A673 (cell line): ENCODE results near the gene TP53BP1. TPM values are rescaled to one million over a fixed set of nuclear protein-coding genes. Genes with fewer than 3 reads are reported as not detected.

Experiments used
- BruUV-seq: library from RNA; stranded (reverse); fragments of 400-500 nt; replicated peaks from 2 replicates; lab custom pipeline; 2021; lab: Mats Ljungman, UMichigan
- CTCF ChIA-PET: fragments of 300-600 bp; sonication (Branson Sonifier 250); formaldehyde crosslinking; loops from one replicate; lab custom pipeline; 2022; ENCODE audit warnings: antibody characterized with exemption; lab: Charles Lee
- POLR2A ChIA-PET: fragments of 300-600 bp; sonication (Branson Sonifier 250); formaldehyde crosslinking; loops from one replicate; lab custom pipeline; 2022; ENCODE audit warnings: antibody characterized with exemption; ENCODE audit not compliant: low non-redundant PET; lab: Charles Lee
- DNase-seq: peaks from one replicate; pipeline ENCODE4 v3.0.0-alpha.2; 2015; ENCODE audit warnings: low spot score
- H3K27ac ChIP-seq: fragments of 200-600 bp; sonication (generic); 2 replicates; pipeline ENCODE4 v1.5.1; 2016; ENCODE audit warnings: mixed run types, low read depth, mild to moderate bottlenecking, mixed read lengths, antibody characterized with exemption, low read length; ENCODE audit not compliant: poor library complexity, severe bottlenecking
- H3K27me3 ChIP-seq: fragments of 200-600 bp; sonication (generic); replicated peaks from 2 replicates; pipeline ENCODE4 v1.6.1; 2017; ENCODE audit warnings: mixed run types, low read depth, mild to moderate bottlenecking, mixed read lengths, antibody characterized with exemption, low read length; ENCODE audit not compliant: insufficient read depth, poor library complexity
- H3K36me3 ChIP-seq: fragments of 200-600 bp; sonication (generic); 2 replicates; pipeline ENCODE4 v1.6.1; 2016; ENCODE audit warnings: mixed run types, mild to moderate bottlenecking, mixed read lengths, antibody characterized with exemption, low read length; ENCODE audit not compliant: insufficient read depth, poor library complexity, severe bottlenecking
- H3K4me1 ChIP-seq: fragments of 200-600 bp; sonication (generic); 2 replicates; pipeline ENCODE4 v1.6.1; 2017; ENCODE audit warnings: mixed run types, mild to moderate bottlenecking, mixed read lengths, antibody characterized with exemption, low read length; ENCODE audit not compliant: insufficient read depth, poor library complexity, severe bottlenecking
- H3K4me3 ChIP-seq: fragments of 200-600 bp; sonication (generic); 2 replicates; pipeline ENCODE4 v1.5.1; 2016; ENCODE audit warnings: low read depth, mixed run types, mild to moderate bottlenecking, mixed read lengths, low read length; ENCODE audit not compliant: poor library complexity, severe bottlenecking
- H3K9me3 ChIP-seq: fragments of 200-600 bp; sonication (generic); 2 replicates; pipeline ENCODE4 v1.6.1; 2016; ENCODE audit warnings: mixed run types, low read depth, mild to moderate bottlenecking, mixed read lengths, antibody characterized with exemption, low read length; ENCODE audit not compliant: poor library complexity, severe bottlenecking
- CTCF ChIP-seq: fragments of 300-800, 200-600 bp; sonication (generic); conservative IDR thresholded peaks from 2 replicates; pipeline ENCODE4 v1.5.1; 2017; ENCODE audit warnings: low read depth, mild to moderate bottlenecking, antibody characterized with exemption, low read length, moderate library complexity, mixed read lengths
- EZH2 ChIP-seq: fragments of 200-600 bp; sonication (generic); IDR thresholded peaks from 2 replicates; pipeline ENCODE4 v1.6.1; 2017; ENCODE audit warnings: borderline replicate concordance, low read depth, mild to moderate bottlenecking, mixed read lengths, antibody characterized with exemption, low read length; ENCODE audit not compliant: poor library complexity, severe bottlenecking
- intact Hi-C: fragments of 100-400 bp; cut with micrococcal nuclease; formaldehyde crosslinking; loops from one replicate; pipeline ENCODE4 v1.10.0; 2022; ENCODE audit not compliant: unreplicated experiment
- total RNA-seq: library from RNA; stranded (reverse); gene quantifications from 2 replicates; pipeline ENCODE4 v1.2.3, GENCODE V29; 2021

TP53BP1 gene
- total RNA-seq, 1 experiment from 2014 or later, result 66.0 TPM

GRCh38 chr15:43529587-43530345 lies 36.8 kb upstream of the TP53BP1 start:
- no peaks in the 10 kb centered on the region for H3K27me3 ChIP-seq
- no peaks in the 10 kb centered on the region for H3K9me3 ChIP-seq
- H3K4me3 ChIP-seq, result no peak overlapping the region
- H3K27ac ChIP-seq, result no peak overlapping the region
- peaks cover 24% of the 10 kb centered on the region for H3K36me3 ChIP-seq
- no peaks in the 10 kb centered on the region for H3K4me1 ChIP-seq
- TF ChIP-seq CTCF, result no peak
- no peak for TF ChIP-seq EZH2
- ChIA-PET CTCF (no interaction called here), POLR2A (interaction anchor here (0.5 to 0.7 kb wide), 2 partner anchors 14 to 62 kb away, joined by 3 to 4 read pairs; no protein-coding TSS in a partner anchor)
- no peak for DNase-seq
- intact Hi-C loops, result no loop called here
- no TSS peak for BruUV-seq

- H3K27ac ChIP-seq, result no peak overlapping the region
- ChIA-PET POLR2A (interaction anchor here (0.5 to 0.6 kb wide), 2 partner anchors 62 to 316 kb away, joined by 3 to 4 read pairs; no protein-coding TSS in a partner anchor), CTCF (interaction anchor here (0.5 kb wide), 1 partner anchor 36 kb away, joined by 4 read pairs; the partner anchor contains the start of gene TP53BP1)
- no peaks in the 10 kb centered on the region for H3K9me3 ChIP-seq
- no peak overlapping the region for H3K4me3 ChIP-seq
- H3K27me3 ChIP-seq, result no peaks in the 10 kb centered on the region
- DNase-seq, result no peak
- BruUV-seq, result no TSS peak
- H3K36me3 ChIP-seq, result peaks cover 30% of the 10 kb centered on the region
- intact Hi-C loops, result no loop called here
- no peaks in the 10 kb centered on the region for H3K4me1 ChIP-seq
- TF ChIP-seq EZH2 (no peak), CTCF (no peak)
Observed at GRCh38 chr15:43529141-43529540, 36.2 kb upstream of the TP53BP1 start.

GRCh38 chr15:43528542-43529007 lies 35.6 kb upstream of the TP53BP1 start:
- DNase-seq, result no peak
- intact Hi-C loops, result no loop called here
- H3K27me3 ChIP-seq, result no peaks in the 10 kb centered on the region
- H3K36me3 ChIP-seq, result peaks cover 36% of the 10 kb centered on the region
- POLR2A ChIA-PET, result interaction anchor here (0.6 kb wide), 1 partner anchor 316 kb away, joined by 3 read pairs; no protein-coding TSS in a partner anchor
- CTCF ChIA-PET, result interaction anchor here (0.5 kb wide), 1 partner anchor 35 kb away, joined by 4 read pairs; the partner anchor contains the start of gene TP53BP1
- no peak overlapping the region for H3K4me3 ChIP-seq
- TF ChIP-seq EZH2 (no peak), CTCF (no peak)
- H3K27ac ChIP-seq, result no peak overlapping the region
- BruUV-seq, result no TSS peak
- H3K9me3 ChIP-seq, result no peaks in the 10 kb centered on the region
- no peaks in the 10 kb centered on the region for H3K4me1 ChIP-seq
